ENCODE measurements around the gene NME4.
A peak's percentile ranks its signal among the peaks of the same experiment; 100 is the strongest.

NME4 gene

GRCh38 chr16:363110-363765 is 33.8 kb upstream of the NME4 start:
- DNase-seq (ENCODE audit: low read depth in 2 of 2): no peak

DNA sequence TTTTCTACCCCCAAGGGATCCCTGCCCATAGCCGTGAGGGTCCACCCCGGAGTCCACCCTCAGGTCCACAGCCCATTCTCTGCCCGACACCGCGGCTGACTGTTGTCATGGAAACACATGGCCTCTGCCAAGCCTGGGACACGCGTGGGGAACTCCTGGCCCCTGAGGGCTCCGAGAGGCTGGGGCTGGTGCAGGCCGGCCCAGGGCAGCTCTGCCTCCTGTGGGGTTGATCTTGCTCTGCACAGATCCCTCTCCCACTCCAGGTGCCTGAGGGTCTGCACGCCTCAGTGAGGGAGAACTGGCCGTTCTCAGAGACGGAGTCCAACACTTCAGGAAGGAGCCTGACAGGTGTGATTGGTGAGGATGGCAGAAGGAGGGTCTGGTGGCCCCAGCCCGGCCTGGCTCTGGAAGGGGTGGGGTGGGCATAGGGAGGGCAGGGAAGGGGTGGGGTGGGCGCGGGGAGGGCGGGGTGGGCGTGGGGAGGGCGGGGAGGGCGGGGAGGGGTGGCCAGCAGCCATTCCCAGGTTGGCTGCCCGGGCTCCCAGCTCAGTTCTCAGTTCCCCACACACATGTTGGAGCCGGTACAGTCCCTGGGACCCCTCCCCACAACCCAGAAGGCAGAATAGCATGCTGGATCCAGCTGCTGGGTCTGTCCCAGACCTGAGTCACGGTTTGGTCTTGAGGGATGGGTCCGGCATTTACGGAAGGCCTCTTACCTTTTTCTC is 33.1 kb upstream of the NME4 start:
- no peak for DNase-seq (ENCODE audit: low read depth in 2 of 2)

DNA sequence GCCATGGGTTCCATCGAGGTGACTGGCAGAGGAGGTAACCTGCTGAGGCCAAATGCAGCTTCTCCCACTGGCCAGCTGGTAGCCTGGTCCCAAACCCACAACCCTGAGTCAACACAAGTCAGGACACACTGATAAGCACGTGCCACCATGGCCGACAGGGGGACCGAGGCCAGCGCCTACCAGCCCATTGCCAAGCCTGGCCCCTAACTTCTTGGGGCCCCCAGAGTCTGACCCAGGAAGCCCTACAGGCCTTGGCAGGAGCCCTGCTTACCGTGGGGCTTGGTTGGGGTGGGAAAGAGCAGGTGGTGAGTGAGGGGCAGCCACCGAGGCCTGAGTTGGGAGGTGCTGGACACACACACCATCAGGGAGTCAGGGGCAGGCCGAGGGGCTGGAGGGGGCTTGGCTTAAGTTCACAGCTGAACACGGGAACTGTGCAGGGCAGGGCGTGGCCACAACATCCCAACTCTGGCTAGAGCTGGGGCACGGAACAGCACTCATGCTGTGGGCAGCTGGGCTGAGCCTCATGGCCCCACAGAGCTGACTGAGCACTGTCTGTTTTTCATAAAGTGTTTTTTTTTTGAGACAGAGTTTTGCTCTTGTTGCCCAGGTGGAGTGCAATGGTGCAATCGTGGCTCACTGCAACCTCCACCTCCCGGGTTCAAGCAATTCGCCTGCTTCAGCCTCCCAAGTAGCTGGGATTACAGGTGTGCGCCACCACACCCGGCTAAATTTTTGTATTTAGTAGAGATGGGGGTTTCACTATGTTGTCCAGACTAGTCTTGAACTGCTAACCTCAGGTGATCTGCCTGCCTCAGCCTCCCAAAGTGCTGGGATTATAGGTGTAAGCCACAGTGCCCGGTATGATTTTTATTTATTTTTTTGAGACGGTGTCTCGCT is 32.2 kb upstream of the NME4 start:
- DNase-seq (ENCODE audit: low read depth in 2 of 2): no peak

DNA sequence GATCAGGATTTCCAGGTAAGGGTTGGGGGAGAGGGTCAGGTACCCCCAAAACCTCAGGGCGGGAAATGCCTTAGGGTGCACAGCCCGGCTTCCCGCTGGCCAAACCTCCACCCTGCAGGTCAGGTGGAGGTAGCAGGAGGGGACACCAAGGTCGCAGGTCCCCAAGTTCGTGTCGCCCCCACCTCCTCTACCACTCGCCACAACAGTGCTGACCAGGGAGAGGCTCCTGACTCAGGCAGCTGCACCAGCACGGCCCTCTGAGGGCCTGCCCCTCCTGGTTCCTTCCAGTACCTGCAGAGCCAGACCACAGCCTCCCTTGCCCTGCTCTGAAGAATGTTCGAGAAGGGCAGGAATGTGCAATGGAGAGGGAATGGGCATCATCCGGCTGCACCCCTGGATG is 30.5 kb upstream of the NME4 start:
- DNase-seq (ENCODE audit: low read depth in 2 of 2): no peak

GRCh38 chr16:367333-367903 is 29.6 kb upstream of the NME4 start:
- no peak for DNase-seq (ENCODE audit: low read depth in 2 of 2)

GRCh38 chr16:368388-369158 is 28.4 kb upstream of the NME4 start:
- no peak for DNase-seq (ENCODE audit: low read depth in 2 of 2)

DNA sequence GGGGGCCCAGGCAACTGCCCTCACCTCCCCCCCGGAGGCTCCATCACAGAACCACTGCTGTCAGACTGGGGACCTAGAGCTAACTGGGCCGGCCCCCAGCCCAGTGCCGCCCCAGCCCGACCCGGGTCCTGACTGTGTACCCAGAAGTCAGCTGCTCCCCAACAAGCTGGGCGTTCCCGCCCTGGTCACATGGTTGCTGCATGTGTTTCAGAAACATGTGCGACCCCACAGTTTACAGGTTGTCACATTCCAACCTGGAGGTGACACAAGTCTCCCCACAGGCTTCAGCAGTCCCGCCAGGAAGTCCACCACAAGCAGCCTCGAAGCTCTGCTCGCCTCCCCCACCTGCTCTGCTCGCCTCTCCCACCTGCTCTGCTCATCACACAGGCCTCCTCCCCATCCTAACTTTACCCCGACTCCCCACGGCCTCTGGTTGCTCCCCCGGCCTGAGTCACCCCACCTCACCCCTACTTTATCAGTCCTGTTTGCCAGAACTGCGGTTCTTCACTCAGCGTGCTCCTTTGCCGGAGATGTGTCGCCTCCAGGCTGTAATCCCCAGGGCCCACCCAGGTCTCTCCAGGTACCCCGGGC is 27.6 kb upstream of the NME4 start:
- no peak for DNase-seq (ENCODE audit: low read depth in 2 of 2)

DNA sequence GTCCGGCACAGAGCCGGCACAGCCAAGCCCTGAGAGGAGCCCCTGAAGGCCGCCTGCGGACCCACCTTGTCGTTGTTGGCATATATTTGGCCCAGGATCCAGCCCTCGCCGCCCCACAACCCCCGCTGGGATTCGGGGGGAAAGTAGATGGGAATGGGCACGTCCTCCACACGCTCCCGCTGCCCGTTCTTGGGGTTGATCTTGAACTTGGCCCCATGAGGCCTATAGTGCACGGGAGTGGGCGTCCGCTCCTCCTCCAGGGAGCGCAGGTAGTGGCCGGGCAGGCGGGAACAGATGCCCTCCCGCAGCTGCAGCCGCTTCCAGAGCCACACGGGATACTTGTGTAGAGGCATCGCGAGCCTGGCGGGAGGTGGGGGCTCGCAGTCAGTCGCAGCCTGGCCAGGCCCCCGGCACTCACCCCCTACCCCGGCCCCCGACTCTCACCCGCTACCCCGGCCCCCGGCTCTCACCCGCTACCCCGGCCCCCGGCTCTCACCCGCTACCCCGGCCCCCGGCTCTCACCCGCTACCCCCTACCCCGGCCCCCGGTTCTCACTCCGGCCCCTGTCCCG is 27.0 kb upstream of the NME4 start:
- no peak for DNase-seq (ENCODE audit: low read depth in 2 of 2)

DNA sequence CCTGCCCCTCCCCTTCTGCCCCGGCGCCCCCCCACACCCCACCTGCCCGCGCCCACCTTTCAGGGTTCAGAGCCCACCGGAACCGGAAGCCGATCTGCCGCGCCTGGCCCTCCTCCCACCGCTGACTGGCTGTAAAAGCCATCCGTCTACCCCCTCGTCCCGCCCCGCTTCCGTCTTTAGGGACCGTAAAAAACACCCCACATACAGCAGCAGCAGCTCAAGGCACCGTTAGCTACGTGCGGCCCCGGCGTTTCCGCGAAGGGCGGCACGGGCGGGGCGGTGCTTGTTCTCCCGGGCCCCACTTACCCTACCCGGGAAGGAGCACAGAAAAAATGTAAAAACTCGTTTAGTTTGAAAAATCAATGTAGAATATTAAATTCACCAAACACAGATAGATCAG is 26.6 kb upstream of the NME4 start, which contains the start of gene MRPL28:
MRPL28 (minus strand) TSS at position 96 of the 400 bp plus-strand sequence. CDS start 320 bp downstream, outside the sequence.
- DNase-seq (ENCODE audit: low read depth in 2 of 2): peak; percentile 87

DNA sequence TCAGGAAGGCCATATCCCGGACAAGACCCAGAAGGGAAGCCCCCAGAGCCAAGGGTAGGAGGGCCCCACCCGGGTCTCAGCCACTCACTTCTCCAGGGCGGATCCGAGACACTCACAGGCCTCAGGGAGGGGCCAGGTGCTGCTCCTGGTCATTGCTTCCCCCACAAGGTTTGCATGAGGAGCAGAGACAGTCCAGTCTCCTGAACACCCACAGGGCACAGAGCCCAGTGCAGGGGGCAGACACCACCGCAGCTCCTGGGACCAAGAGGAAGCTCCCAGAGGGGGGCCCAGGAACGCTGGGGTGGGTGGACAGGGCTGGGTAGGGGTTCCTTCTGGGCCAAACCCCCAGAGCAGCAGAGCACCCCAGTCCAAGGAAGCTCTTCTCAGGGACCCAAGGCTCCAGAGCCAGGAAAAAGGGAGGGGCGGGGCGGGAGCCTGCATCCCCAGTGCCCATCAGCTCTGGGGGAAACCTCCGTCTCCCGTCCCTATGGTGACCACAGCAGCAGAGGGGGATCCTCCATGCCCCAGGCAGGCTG is 26.0 kb upstream of the NME4 start:
- no peak for DNase-seq (ENCODE audit: low read depth in 2 of 2)

- DNase-seq (ENCODE audit: low read depth in 2 of 2): no peak
Measured at GRCh38 chr16:371515-372301, 25.3 kb upstream of the NME4 start.

GRCh38 chr16:372302-372983 is 24.6 kb upstream of the NME4 start:
- no peak for DNase-seq (ENCODE audit: low read depth in 2 of 2)

DNA sequence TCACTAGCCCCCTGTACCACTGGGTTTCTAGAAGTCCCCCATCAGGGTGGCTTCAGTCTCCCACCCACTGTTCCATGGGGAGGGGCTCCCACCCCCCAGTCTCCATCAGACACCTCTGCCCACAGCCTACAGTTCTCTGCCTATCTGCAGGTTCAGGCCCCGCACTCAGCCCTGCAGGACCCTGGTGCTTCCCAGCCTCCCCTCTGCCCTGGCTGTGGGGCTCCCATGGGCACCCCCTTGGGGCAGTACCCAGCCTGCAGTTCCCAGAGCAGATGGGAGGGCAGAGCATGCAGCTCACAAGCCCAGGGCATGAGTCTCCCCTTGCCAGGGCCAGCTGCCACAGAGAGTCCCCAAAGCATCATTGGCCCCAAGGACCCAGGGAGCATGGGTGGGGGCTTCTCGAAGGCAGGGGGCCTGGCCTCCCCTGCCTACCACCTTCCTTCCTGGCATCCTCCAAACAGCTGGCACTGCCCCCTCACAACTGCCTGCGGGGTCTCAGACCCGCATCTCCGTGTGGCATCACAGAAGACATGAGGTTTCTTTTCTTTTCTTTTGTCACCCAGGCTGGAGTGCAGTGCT is 23.9 kb upstream of the NME4 start:
- DNase-seq (ENCODE audit: low read depth in 2 of 2): no peak

DNA sequence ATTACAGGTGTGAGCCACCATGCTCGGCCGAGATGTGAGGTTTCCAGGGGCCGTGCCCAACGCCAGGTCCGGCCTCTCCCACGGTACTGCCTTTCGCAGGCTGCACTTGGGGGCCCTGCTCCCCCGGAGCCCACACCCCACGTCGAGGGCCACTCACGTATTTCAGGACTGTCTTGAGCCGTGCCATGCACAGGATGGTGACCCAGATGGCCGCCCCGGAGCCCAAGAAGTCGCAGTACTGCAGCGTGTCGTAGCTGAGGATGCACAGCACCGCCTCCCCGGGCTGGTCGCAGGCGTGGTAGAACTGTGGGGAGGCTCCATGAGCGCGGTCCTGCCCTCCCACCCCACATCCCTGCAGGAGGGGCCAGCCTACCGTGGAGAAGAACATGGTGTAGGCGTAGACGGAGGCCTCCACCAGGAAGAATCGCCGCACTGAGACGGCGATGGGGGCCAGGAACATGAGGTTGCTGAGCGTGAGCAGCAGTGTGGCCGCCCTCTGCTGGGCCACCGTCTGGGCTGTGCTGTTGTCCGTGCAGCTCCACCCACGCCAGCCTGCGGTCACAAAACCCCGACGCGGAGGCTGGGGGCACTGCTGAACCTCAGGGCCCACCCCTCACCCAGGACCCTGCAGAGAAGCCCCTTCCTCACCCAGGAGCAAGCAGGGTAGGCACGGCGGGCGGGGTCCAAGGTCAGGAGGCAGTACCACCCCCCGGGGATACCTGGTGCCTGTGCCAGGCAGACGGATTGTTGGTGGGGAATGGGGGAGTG is 23.0 kb upstream of the NME4 start:
- DNase-seq (ENCODE audit: low read depth in 2 of 2): no peak

DNA sequence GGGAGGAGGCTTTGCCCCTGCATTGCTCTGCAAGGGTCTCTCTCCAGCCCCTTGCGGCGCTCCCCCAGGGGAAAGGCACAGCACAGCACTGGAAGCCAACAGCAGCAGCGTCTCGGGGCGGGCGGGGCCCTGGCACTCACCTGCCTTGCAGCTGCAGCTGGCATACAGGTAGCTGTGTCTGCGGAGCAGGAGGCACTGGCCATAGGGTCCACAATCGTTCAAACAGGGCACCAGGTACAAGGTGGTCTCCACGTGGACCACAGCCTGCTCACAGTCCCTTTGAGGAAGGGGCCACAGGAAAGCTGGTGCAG is 22.4 kb upstream of the NME4 start:
- no peak for DNase-seq (ENCODE audit: low read depth in 2 of 2)

DNA sequence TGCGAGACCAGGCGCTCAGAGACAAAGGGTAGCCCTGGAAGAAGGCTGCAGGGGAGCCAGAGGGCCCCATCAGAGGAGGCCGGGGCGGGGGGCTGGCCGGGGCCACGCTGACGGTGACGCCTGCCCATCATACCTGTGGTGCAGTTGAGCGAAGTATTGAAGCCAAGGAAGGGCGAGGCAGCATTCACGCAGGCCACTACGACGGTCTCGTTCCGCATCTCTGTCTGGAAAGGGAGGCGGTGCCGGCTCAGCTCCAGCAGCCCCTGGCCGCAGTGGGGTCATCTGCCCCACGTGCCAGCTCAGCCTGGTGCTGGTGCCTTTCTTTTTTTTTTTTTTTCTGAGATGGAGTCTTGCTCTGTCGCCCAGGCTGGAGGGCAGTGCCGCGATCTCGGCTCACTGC is 21.8 kb upstream of the NME4 start:
- DNase-seq (ENCODE audit: low read depth in 2 of 2): no peak

- no peak for DNase-seq (ENCODE audit: low read depth in 2 of 2)
Measured at GRCh38 chr16:375927-376816, 20.8 kb upstream of the NME4 start.

All from activated CD8-positive, alpha-beta memory T cell treated with anti-CD3 and anti-CD28 coated beads for 4 hours (primary cell).